ENCODE measurements around the gene C1orf122. TPM values are rescaled to one million over a fixed set of nuclear protein-coding genes. Genes with fewer than 3 reads are reported as not detected.

C1orf122 gene
- polyA plus RNA-seq, 1 experiment = 34.1 TPM

DNA sequence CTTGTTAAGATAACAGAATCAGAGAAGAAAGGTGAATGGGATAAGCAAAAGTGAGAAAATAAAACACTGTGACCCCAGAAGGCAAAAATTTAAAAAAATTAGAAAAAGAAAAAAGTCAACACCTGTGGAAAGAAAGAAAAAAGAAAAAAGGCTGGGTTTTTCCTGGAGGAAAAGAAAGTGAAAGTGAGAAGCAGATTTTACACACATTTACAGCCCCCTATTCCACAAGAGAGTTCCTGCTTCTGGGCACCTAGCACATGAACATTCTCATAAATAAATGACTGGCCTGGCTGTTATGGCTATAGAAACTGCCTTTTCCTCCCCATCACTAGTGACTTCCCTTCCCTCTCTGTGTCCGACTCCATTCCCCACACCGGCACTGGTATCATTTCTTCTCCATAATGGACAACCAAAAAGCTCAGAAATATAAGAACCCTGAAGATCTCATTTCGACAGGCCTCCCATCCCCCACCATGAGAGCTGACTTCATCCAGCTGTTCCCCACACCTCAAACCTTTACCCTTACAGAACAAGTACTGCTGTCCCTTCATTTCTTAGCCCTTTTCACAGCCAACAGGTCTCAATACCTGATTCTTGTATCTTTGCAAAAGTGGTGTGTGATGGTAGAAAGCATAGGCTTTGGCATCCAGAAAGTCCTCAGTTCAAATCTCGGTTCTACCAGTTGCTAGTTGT, 39.2 kb downstream of the C1orf122 start:
- POLR2A ChIA-PET = no interaction called here
- no peaks in the 10 kb centered on the region for H3K27me3 ChIP-seq (ENCODE audit: control insufficient read depth, insufficient read depth, low read length)
- H3K36me3 ChIP-seq (ENCODE audit: control insufficient read depth, insufficient read depth, low read length) = peaks cover 1% of the 10 kb centered on the region
- TF ChIP-seq, protein P1, sequence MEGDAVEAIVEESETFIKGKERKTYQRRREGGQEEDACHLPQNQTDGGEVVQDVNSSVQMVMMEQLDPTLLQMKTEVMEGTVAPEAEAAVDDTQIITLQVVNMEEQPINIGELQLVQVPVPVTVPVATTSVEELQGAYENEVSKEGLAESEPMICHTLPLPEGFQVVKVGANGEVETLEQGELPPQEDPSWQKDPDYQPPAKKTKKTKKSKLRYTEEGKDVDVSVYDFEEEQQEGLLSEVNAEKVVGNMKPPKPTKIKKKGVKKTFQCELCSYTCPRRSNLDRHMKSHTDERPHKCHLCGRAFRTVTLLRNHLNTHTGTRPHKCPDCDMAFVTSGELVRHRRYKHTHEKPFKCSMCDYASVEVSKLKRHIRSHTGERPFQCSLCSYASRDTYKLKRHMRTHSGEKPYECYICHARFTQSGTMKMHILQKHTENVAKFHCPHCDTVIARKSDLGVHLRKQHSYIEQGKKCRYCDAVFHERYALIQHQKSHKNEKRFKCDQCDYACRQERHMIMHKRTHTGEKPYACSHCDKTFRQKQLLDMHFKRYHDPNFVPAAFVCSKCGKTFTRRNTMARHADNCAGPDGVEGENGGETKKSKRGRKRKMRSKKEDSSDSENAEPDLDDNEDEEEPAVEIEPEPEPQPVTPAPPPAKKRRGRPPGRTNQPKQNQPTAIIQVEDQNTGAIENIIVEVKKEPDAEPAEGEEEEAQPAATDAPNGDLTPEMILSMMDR (IDR thresholded peaks at IDR 0.05; ENCODE audit: insufficient read depth, low read depth, low read length) = no peak
- CTCF ChIA-PET = interaction anchor here (0.9 kb wide), 1 partner anchor 13 kb away, joined by 3 read pairs; the partner anchor contains the start of gene MTF1
- DNase-seq (ENCODE audit: low read depth) = no peak
- H3K4me3 ChIP-seq (ENCODE audit: low read depth, low read length) = no peak overlapping the region

DNA sequence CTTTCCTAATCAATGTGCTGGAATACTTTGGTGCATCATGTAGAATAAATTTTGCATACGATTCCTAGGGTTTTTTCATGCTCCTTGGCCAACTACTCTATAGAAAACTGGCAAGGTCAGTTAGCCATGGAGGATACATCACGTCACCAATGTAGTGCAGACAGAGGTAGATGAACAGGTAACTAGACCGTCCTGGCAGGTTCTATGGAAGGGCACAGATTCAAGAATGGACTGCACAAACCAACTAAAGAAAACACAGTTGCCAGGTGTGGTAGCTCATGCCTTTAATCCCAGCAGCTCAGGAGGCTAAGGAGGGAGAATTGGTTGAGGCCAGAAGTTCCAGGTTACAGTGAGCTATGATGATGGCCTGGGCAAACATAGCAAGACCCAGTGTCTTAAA, 41.9 kb downstream of the C1orf122 start:
- Histone ChIP-seq H3K27me3 (ENCODE audit: control insufficient read depth, insufficient read depth, low read length) (no peaks in the 10 kb centered on the region), H3K36me3 (ENCODE audit: control insufficient read depth, insufficient read depth, low read length) (peaks cover 1% of the 10 kb centered on the region), H3K4me3 (ENCODE audit: low read depth, low read length) (no peak overlapping the region)
- ChIA-PET POLR2A (no interaction called here), CTCF (interaction anchor here (0.6 to 2.2 kb wide), 3 partner anchors 10 to 133 kb away, joined by 3 to 9 read pairs (median 8); partner anchors contain the start of gene MTF1)
- TF ChIP-seq, protein P1 (IDR thresholded peaks at IDR 0.05; ENCODE audit: insufficient read depth, low read depth, low read length) = no peak
- no peak for DNase-seq (ENCODE audit: low read depth)

DNA sequence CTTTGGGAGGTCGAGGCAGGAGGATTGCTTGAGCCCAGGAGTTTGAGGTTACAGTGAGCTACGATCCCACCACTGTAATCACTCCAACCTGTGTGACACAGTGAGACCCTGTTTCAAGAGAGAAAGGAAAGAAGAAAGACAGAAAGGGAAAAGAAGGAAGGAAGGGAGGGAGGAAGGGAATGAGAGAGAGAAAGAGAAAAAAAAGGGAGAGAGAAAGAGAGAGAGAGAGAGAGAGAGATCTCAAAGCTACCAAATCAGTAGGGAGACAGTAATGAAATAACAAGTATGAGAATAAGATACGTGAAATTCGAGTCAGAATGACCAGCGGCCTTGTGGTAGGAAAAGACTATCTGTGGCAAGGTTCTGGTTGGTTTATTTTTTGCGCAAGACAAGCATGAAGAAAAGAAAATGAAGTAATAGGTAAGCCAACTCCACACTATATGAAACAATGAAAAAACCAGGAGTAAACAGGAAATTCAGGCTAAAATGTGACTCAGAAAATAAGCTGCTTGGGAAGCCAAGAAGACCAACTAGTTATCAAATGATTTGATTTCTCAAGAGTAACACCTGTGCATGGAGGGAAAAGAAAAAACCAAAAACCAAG, 42.9 kb downstream of the C1orf122 start:
- peaks cover 1% of the 10 kb centered on the region for H3K36me3 ChIP-seq (ENCODE audit: control insufficient read depth, insufficient read depth, low read length)
- TF ChIP-seq, protein P1 (IDR thresholded peaks at IDR 0.05; ENCODE audit: insufficient read depth, low read depth, low read length) = no peak
- no peak overlapping the region for H3K4me3 ChIP-seq (ENCODE audit: low read depth, low read length)
- ChIA-PET POLR2A (no interaction called here), CTCF (interaction anchor here (0.6 to 2.2 kb wide), 5 partner anchors 9 to 505 kb away, joined by 3 to 9 read pairs (median 7); partner anchors contain the start of gene MTF1)
- no peaks in the 10 kb centered on the region for H3K27me3 ChIP-seq (ENCODE audit: control insufficient read depth, insufficient read depth, low read length)
- no peak for DNase-seq (ENCODE audit: low read depth)

DNA sequence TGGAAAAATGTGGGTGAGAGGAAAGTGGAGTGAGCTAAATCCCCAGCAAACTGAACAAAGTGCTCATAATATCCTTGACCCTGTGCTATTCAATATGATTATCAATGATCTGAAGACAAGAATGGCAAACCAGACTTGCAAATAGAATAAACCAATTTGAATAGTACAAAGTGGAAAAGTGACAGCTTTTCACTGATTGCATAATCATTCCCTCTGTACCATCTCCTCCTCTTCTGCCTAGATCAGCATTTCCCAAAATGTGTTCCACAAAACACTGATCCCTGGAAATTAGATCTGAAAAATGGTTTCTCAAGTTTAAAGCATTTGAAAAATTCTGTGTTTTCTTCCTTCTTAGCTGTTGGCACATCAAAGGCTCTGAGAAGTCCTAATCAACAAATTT, 43.7 kb downstream of the C1orf122 start:
- H3K4me3 ChIP-seq (ENCODE audit: low read depth, low read length) = no peak overlapping the region
- ChIA-PET CTCF (interaction anchor here (1.7 to 2.2 kb wide), 3 partner anchors 8 to 12 kb away, joined by 7 to 9 read pairs (median 8); partner anchors contain the start of gene MTF1), POLR2A (no interaction called here)
- no peaks in the 10 kb centered on the region for H3K27me3 ChIP-seq (ENCODE audit: control insufficient read depth, insufficient read depth, low read length)
- TF ChIP-seq, protein P1 (IDR thresholded peaks at IDR 0.05; ENCODE audit: insufficient read depth, low read depth, low read length) = no peak
- peaks cover 1% of the 10 kb centered on the region for H3K36me3 ChIP-seq (ENCODE audit: control insufficient read depth, insufficient read depth, low read length)
- no peak for DNase-seq (ENCODE audit: low read depth)

DNA sequence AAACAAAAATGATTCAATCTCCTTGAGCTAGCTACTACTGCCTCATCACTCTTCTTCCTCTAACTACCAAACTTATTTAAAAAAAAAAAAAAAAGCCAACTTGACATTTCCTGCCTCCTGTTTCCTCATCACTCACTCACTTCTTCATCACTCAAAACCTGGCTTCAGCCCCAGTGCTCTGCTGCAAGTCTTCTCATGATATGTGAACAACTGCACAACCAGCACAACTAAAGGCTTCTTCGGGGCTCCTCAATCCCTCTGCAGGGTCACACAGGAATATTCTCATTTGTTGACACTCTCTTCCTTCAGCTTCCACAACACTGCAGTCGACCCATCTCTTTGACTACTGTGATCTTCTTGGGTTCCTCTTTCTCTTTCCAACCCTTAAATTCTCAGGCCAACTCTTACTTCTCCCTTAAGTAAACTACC, 44.2 kb downstream of the C1orf122 start:
- Histone ChIP-seq H3K27me3 (ENCODE audit: control insufficient read depth, insufficient read depth, low read length) (no peaks in the 10 kb centered on the region), H3K36me3 (ENCODE audit: control insufficient read depth, insufficient read depth, low read length) (peaks cover 1% of the 10 kb centered on the region), H3K4me3 (ENCODE audit: low read depth, low read length) (no peak overlapping the region)
- ChIA-PET POLR2A (no interaction called here), CTCF (interaction anchor here (1.7 kb wide), 1 partner anchor 13 kb away, joined by 7 read pairs; no protein-coding TSS in a partner anchor)
- DNase-seq (ENCODE audit: low read depth) = no peak
- TF ChIP-seq, protein P1 (IDR thresholded peaks at IDR 0.05; ENCODE audit: insufficient read depth, low read depth, low read length) = no peak

Measured in BJ (cell line).